HG02981 (cell line): Measurements from ENCODE around the gene CSAG2.
"Not testable (repeated sequence)": the region's sequence is repeated elsewhere in the genome, so short reads cannot be mapped to it uniquely, and the experiment has no call there.

Experiments
- ATAC-seq: cut with Tn5 transposase; IDR thresholded peaks from one replicate; pipeline ENCODE4 v1.9.1; 2021; ENCODE audit warnings: mild to moderate bottlenecking, moderate library complexity; ENCODE audit not compliant: unreplicated experiment

CSAG2 gene

GRCh38 chrX:152709173-152709572 lies at the start of gene CSAG2:
Gene CSAG2 (minus strand): TSS chrX:152709273. CDS start chrX:152709112, 161 bp downstream.
- not testable (repeated sequence) for ATAC-seq

- not testable (repeated sequence) for ATAC-seq
Observed at GRCh38 chrX:152754871-152755270, 45.8 kb upstream of the CSAG2 start.

GRCh38 chrX:152753686-152754650 lies 44.9 kb upstream of the CSAG2 start, which contains the start of gene MAGEA2:
Gene MAGEA2 (minus strand): TSS chrX:152753842. CDS start chrX:152751363, 2,479 bp downstream.
- not testable (repeated sequence) for ATAC-seq

- ATAC-seq, result no peak
Observed at GRCh38 chrX:152738560-152738959, 29.5 kb upstream of the CSAG2 start.

- ATAC-seq, result not testable (repeated sequence)
Observed at GRCh38 chrX:152736528-152736927, 27.5 kb upstream of the CSAG2 start.

- ATAC-seq, result no peak
Observed at GRCh38 chrX:152735860-152736511, 26.9 kb upstream of the CSAG2 start.

- ATAC-seq, result no peak
Observed at GRCh38 chrX:152735101-152735500, 26.0 kb upstream of the CSAG2 start.

- not testable (repeated sequence) for ATAC-seq
Observed at GRCh38 chrX:152734143-152734858, 25.2 kb upstream of the CSAG2 start.

GRCh38 chrX:152733261-152733975 lies 24.3 kb upstream of the CSAG2 start, which contains the start of the genes CSAG1 and MAGEA12:
Gene CSAG1 (minus strand): TSS chrX:152733721. CDS start chrX:152732460, 1,261 bp downstream.
Gene MAGEA12 (plus strand): TSS chrX:152733757. CDS start chrX:152736162, 2,405 bp downstream.
- ATAC-seq, result no peak

- ATAC-seq, result no peak
Observed at GRCh38 chrX:152725409-152725808, 16.3 kb upstream of the CSAG2 start.

GRCh38 chrX:152713815-152714787 lies 5.0 kb upstream of the CSAG2 start, which contains the start of gene MAGEA2B:
Gene MAGEA2B (plus strand): TSS chrX:152714628. CDS start chrX:152717107, 2,479 bp downstream.
- not testable (repeated sequence) for ATAC-seq

- not testable (repeated sequence) for ATAC-seq
Observed at GRCh38 chrX:152713195-152713594, 4.1 kb upstream of the CSAG2 start.

- not testable (repeated sequence) for ATAC-seq
Observed at GRCh38 chrX:152706500-152706899, 2.6 kb downstream of the CSAG2 start.

GRCh38 chrX:152700390-152700789 lies 8.7 kb downstream of the CSAG2 start:
- ATAC-seq, result not testable (repeated sequence)

GRCh38 chrX:152697952-152698931 lies 10.8 kb downstream of the CSAG2 start, which contains the start of gene MAGEA3:
Gene MAGEA3 (plus strand): TSS chrX:152698794. CDS start chrX:152700833, 2,039 bp downstream.
- not testable (repeated sequence) for ATAC-seq

- peak; percentile 85 for ATAC-seq
Observed at GRCh38 chrX:152681012-152681411, 28.1 kb downstream of the CSAG2 start.

GRCh38 chrX:152674652-152675051 lies 34.4 kb downstream of the CSAG2 start:
- not testable (repeated sequence) for ATAC-seq
